SJSA1 (cell line): ENCODE data around the gene NRK. TPM values are rescaled to one million over a fixed set of nuclear protein-coding genes. Genes with fewer than 3 reads are reported as not detected.
"Not testable (repeated sequence)": the region's sequence is repeated elsewhere in the genome, so short reads cannot be mapped to it uniquely, and the experiment has no call there.

Experiments
- DNase-seq, 2 experiments: peaks; one replicate each; pipeline ENCODE4 v3.0.0-alpha.2; 2015 to 2020; ENCODE audit warnings: low spot score in 2 of 2, low read depth in 1 of 2
- H3K27ac ChIP-seq: fragments of 250-450 bp; sonication (Bioruptor Pico); 2 replicates; pipeline ENCODE4 v1.5.1; 2020; ENCODE audit warnings: mild to moderate bottlenecking, moderate library complexity
- H3K27me3 ChIP-seq: fragments of 250-450 bp; sonication (Bioruptor Pico); replicated peaks from 2 replicates; pipeline ENCODE4 v1.5.1; 2020; ENCODE audit warnings: mild to moderate bottlenecking, moderate library complexity
- H3K36me3 ChIP-seq: fragments of 250-450 bp; sonication (Bioruptor Pico); 2 replicates; pipeline ENCODE4 v1.5.1; 2020; ENCODE audit warnings: mild to moderate bottlenecking
- H3K4me1 ChIP-seq: fragments of 250-450 bp; sonication (Bioruptor Pico); replicated peaks from 2 replicates; pipeline ENCODE4 v1.6.1; 2021; ENCODE audit warnings: mild to moderate bottlenecking
- H3K4me3 ChIP-seq: fragments of 250-450 bp; sonication (Bioruptor Pico); 2 replicates; pipeline ENCODE4 v1.5.1; 2020; ENCODE audit warnings: mild to moderate bottlenecking
- H3K9me3 ChIP-seq: fragments of 250-450 bp; sonication (Bioruptor Pico); replicated peaks from 2 replicates; pipeline ENCODE4 v1.5.1; 2020; ENCODE audit warnings: mild to moderate bottlenecking
- total RNA-seq: library from RNA; depleted of rRNA; stranded (reverse); fragments of >200 nt; shearing (Covaris generic); gene quantifications from 2 replicates; pipeline ENCODE4 v1.2.3, GENCODE V29; 2014; rRNA removed

NRK gene, protein sequence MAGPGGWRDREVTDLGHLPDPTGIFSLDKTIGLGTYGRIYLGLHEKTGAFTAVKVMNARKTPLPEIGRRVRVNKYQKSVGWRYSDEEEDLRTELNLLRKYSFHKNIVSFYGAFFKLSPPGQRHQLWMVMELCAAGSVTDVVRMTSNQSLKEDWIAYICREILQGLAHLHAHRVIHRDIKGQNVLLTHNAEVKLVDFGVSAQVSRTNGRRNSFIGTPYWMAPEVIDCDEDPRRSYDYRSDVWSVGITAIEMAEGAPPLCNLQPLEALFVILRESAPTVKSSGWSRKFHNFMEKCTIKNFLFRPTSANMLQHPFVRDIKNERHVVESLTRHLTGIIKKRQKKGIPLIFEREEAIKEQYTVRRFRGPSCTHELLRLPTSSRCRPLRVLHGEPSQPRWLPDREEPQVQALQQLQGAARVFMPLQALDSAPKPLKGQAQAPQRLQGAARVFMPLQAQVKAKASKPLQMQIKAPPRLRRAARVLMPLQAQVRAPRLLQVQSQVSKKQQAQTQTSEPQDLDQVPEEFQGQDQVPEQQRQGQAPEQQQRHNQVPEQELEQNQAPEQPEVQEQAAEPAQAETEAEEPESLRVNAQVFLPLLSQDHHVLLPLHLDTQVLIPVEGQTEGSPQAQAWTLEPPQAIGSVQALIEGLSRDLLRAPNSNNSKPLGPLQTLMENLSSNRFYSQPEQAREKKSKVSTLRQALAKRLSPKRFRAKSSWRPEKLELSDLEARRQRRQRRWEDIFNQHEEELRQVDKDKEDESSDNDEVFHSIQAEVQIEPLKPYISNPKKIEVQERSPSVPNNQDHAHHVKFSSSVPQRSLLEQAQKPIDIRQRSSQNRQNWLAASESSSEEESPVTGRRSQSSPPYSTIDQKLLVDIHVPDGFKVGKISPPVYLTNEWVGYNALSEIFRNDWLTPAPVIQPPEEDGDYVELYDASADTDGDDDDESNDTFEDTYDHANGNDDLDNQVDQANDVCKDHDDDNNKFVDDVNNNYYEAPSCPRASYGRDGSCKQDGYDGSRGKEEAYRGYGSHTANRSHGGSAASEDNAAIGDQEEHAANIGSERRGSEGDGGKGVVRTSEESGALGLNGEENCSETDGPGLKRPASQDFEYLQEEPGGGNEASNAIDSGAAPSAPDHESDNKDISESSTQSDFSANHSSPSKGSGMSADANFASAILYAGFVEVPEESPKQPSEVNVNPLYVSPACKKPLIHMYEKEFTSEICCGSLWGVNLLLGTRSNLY (N-terminal part only)
- total RNA-seq: not detected in 2 replicates

DNA sequence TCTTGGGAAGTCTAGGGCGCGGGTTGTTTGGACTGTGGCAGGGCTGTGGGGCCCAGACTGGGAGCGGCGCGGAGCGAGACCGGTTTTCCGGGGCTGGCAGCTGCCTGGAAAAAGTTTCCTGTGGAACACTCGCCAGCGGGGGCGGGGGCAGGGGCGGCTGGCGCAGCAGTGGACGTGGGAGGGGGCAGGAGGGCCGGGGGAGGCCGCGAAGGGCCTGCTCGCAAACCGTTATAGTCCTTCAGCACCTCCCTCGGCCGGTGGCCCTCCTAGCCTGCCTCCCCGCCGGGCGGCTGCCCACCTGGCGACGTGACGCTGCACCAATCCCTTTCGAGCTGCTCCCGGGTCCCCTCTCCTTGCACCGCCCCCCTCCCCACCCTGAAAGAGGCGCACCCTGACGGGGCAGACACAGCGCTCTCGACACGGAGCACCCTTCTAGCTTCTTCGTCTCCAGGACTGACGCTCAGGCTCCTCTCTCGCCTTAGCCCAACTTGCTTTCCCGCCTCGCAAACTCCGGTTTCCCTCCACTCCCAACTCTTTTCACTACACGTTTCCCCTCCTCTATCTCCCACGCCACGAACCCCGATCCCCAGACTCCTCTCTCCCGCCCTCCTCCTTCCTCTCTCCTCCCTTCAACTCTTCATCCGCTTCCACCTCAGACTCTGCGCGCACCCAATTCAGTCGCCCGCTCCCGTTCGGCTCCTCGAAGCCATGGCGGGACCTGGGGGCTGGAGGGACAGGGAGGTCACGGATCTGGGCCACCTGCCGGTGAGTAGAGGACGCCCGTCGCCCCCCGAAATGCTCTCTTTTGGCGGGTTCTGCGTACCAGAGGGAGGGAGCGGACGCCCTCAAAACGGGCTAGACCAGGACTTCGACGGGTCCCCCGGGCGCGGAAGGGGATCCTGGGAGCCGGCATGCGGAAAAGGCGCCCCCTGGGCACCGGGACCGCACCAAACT, at the start of gene NRK:
Gene NRK (plus strand): TSS at position 402 of the 954 bp plus-strand sequence. CDS start 307 bp downstream, at position 709.
- Histone ChIP-seq H3K9me3 (no peaks in the 10 kb centered on the region), H3K27me3 (no peaks in the 10 kb centered on the region), H3K36me3 (no peaks in the 10 kb centered on the region), H3K4me1 (no peaks in the 10 kb centered on the region), H3K27ac (no peak within 1 kb of the TSS), H3K4me3 (no peak within 1 kb of the TSS)
- DNase-seq: no peak

DNA sequence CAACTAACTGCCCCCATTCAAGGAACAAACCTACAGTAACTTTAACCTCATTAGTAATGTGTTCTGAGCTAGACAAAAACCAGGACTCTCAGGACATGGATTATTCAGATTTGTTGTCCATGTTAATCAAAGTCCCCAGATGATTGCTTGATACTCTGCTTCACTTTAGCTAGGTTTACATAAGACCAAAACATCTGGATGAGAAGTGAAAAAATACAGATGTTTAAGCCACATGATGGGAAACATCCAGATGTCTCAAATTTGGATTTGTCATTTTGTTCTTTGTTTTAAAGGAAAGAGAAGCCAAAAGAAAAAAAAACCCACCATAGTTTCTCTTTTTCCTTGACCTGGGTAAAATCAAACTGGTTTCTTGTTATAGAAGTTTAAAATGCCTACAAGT, 48.5 kb upstream of the NRK start:
- no peak for DNase-seq
- no peaks in the 10 kb centered on the region for H3K9me3 ChIP-seq
- no peaks in the 10 kb centered on the region for H3K36me3 ChIP-seq
- H3K27me3 ChIP-seq: no peaks in the 10 kb centered on the region
- H3K27ac ChIP-seq: no peak overlapping the region
- no peak overlapping the region for H3K4me3 ChIP-seq
- H3K4me1 ChIP-seq: no peaks in the 10 kb centered on the region

DNA sequence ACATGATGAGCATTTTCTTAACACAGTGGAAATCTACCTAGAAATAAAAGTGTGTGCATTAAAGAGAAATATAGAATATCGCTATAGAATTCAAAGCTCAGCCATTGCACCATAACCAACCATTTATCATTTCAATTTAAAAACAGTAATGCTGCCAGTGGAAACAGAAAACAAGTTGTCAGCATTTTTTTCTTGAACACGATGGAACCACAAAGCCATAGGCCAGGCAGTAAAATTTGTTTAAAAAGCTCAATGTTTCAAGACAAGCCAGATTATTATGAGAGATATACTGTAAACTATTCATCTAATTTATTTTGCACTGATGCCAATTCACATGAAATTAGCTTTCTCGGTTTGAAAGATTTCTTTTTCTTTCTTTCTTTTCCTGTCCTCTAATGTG, 46.7 kb upstream of the NRK start:
- Histone ChIP-seq H3K27ac (no peak overlapping the region), H3K36me3 (no peaks in the 10 kb centered on the region), H3K4me1 (no peaks in the 10 kb centered on the region), H3K4me3 (no peak overlapping the region), H3K9me3 (no peaks in the 10 kb centered on the region), H3K27me3 (no peaks in the 10 kb centered on the region)
- no peak for DNase-seq

DNA sequence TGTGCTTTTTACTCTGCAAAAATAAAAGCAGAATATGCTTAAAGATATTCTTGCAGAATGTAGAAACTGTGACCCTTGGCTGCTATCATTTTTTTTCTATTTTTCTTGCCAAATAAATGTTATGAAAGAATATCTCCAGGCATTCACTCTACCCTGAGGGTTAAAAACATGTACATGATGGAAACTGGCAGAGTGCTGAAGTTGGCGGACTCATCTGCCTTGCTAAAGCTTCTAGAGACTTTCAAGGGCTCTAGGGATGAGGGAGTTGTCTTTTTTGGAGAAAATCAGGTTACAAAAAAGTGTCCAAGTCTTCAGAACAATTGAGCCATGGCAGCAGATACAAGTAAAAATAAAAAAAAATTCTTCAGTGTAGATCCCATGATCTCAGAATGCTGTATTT, 40.5 kb upstream of the NRK start:
- Histone ChIP-seq H3K4me1 (no peaks in the 10 kb centered on the region), H3K27ac (no peak overlapping the region), H3K36me3 (no peaks in the 10 kb centered on the region), H3K4me3 (no peak overlapping the region), H3K27me3 (no peaks in the 10 kb centered on the region), H3K9me3 (no peaks in the 10 kb centered on the region)
- no peak for DNase-seq

DNA sequence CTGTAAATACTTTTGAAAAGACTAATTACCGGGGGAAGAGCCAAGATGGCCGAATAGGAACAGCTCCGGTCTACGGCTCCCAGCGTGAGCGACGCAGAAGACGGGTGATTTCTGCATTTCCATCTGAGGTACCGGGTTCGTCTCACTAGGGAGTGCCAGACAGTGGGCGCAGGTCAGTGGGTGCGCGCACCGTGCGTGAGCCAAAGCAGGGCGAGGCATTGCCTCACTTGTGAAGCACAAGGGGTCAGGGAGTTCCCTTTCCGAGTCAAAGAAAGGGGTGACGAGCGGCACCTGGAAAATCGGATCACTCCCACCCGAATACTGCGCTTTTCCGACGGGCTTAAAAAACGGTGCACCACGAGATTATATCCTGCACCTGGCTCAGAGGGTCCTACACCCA, 25.5 kb upstream of the NRK start:
- H3K27me3 ChIP-seq, H3K9me3 ChIP-seq, H3K4me1 ChIP-seq, H3K27ac ChIP-seq, H3K4me3 ChIP-seq, H3K36me3 ChIP-seq, DNase-seq: not testable (repeated sequence)

DNA sequence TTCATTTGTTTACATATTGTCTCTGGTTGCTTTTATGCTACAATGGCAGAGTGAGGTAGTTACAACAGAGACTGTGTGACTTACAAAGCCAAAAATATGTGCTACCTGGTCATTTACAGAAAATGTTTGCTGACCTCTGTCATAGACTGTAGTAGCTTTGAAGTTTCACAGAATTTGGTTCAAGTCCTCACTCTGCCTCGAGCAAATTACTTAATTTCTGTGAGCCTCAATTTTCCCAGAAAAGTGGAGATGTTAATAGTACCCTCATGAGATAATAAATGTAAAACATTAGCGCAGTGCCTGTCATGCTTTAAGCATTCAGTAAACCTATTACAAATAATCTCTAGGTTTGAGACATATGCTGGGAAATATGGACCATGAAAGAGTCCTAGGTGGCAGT, 18.4 kb upstream of the NRK start:
- no peaks in the 10 kb centered on the region for H3K27me3 ChIP-seq
- no peaks in the 10 kb centered on the region for H3K4me1 ChIP-seq
- H3K27ac ChIP-seq: no peak overlapping the region
- DNase-seq: no peak
- H3K36me3 ChIP-seq: no peaks in the 10 kb centered on the region
- H3K9me3 ChIP-seq: no peaks in the 10 kb centered on the region
- no peak overlapping the region for H3K4me3 ChIP-seq

DNA sequence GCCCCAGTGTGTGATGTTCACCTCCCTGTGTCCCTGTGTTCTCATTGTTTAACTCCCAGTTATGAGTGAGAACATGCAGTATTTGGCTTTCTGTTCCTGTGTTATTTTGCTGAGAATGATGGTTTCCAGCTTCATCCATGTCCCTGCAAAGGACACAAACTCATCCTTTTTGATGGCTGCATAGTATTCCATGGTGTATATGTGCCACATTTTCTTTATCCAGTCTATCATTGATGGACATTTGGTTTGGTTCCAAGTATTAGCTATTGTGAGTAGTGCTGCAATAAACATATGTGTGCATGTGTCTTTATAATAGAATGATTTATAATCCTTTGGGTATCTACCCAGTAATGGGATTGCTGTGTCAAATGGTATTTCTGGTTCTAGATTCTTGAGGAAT, 16.7 kb upstream of the NRK start:
- DNase-seq, H3K27ac ChIP-seq, H3K4me1 ChIP-seq, H3K9me3 ChIP-seq, H3K36me3 ChIP-seq, H3K4me3 ChIP-seq, H3K27me3 ChIP-seq: not testable (repeated sequence)

DNA sequence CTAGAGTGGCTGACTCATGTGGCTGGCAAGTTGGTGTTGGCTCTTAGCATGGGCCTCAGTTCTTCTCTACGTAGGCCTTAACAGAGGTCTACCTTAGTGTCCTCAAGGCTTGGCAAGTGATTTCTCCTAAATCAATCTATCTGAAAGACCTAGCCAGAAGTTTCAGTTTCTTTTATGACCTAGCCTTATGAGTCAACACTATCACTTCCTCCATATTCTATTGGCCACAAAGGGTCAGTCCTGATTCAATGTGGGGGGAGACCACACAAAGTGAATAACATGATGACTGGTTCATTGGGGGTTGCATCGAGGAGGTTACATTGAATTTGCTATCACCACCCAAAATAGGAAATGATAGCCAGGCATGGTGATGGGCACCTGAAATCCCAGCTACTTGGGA, 5.8 kb upstream of the NRK start:
- no peaks in the 10 kb centered on the region for H3K36me3 ChIP-seq
- H3K4me3 ChIP-seq: no peak overlapping the region
- no peaks in the 10 kb centered on the region for H3K27me3 ChIP-seq
- DNase-seq: no peak
- H3K9me3 ChIP-seq: no peaks in the 10 kb centered on the region
- no peak overlapping the region for H3K27ac ChIP-seq
- H3K4me1 ChIP-seq: no peaks in the 10 kb centered on the region

DNA sequence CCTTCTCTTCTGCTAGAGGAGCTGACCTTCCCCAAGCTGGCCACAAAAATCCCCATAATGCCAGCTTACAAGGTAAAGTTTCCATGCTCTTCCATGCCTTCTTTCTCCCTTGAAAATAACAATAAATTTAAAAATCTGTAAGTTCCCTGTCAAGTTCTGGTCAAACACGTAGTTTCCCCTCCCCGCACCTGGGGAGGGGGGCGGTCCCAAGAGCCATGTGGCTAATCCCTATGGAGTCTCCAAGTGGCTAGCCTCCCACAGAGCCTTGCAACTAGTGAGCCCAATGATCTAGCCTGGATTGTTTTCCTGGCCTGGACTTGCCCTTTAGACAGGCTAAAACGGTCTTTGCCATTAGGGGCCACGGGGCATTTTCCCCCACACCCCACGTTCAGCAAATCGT, 2.1 kb upstream of the NRK start:
- H3K27ac ChIP-seq: no peak overlapping the region
- no peaks in the 10 kb centered on the region for H3K36me3 ChIP-seq
- no peaks in the 10 kb centered on the region for H3K27me3 ChIP-seq
- DNase-seq: no peak
- H3K4me3 ChIP-seq: no peak overlapping the region
- no peaks in the 10 kb centered on the region for H3K9me3 ChIP-seq
- no peaks in the 10 kb centered on the region for H3K4me1 ChIP-seq

DNA sequence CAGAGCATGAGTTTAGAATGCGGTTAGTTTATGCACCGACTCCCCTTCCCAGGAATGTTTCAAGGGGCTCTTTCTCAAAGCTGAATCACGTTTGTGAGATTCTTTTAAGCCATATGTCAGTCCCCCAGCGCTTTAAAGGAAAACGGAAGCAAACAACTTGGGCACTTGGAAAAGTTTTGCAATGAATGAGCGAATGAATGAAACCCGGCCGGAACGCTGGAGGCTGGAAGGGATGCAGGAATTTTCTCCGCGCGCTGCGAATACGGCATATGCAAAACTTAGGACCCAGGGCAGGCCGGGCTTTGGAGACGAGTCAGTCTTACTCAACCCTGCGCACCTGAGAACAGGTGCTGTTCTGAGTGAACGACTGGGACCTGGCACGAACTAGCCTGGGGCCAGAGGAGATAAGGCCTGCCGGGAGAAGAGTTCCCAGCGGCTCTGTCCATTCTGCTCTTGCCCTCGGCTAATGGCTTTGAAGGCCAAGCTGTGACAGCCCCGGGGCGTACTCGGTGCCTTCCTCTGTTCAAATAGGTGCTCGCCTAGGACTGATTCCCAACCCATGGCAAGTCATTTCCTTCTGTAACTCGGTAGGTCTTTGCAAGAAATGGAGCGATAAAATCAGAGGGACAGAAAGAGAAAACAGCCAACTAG, 743 bp upstream of the NRK start:
- Histone ChIP-seq H3K9me3 (no peaks in the 10 kb centered on the region), H3K36me3 (no peaks in the 10 kb centered on the region), H3K4me1 (no peaks in the 10 kb centered on the region), H3K27me3 (no peaks in the 10 kb centered on the region), H3K27ac (no peak overlapping the region), H3K4me3 (no peak overlapping the region)
- no peak for DNase-seq

DNA sequence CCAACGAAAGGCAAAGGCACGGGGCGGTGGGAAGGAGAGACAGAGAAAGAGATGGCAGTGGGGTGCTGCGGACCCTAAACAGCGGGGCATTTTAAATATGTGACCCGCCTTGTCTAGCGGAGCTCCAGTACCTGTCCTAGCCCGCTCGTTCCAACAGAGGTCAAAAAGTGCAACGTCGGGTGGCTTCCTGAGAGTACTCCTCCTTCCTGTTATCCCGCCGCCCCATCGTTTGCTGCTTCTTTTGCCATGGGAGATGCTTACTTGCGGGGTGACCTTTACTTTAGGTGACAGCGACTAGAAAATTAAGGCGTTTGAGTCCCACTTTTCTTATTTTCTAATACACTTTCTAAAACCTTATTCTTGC, 735 bp downstream of the NRK start:
- no peaks in the 10 kb centered on the region for H3K36me3 ChIP-seq
- no peaks in the 10 kb centered on the region for H3K27me3 ChIP-seq
- H3K27ac ChIP-seq: no peak overlapping the region

DNA sequence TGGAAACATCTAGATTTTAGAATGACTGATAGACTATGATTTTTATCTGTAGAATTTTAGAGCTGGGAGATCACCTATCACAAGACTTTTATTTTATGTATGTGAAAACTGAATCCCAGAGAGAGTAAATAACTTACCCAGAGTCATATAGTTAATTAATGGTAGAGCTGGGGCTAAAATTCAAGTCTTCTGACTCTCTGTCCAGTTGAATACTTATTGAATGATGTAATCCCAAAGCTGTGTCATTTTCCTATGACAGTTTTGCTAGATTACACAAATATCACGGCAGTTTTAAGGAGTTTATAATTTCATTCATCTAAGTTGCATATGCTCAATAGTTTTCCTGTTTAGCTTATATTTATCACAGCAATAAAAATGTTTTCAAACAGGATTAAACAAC, 6.7 kb downstream of the NRK start:
- Histone ChIP-seq H3K27ac (no peak overlapping the region), H3K4me3 (no peak overlapping the region), H3K4me1 (no peaks in the 10 kb centered on the region), H3K27me3 (no peaks in the 10 kb centered on the region), H3K36me3 (no peaks in the 10 kb centered on the region), H3K9me3 (no peaks in the 10 kb centered on the region)
- DNase-seq: no peak

More for the DNA sequence above, 735 bp downstream of the NRK start:
- no peak for DNase-seq
- Histone ChIP-seq H3K4me3 (no peak overlapping the region), H3K9me3 (no peaks in the 10 kb centered on the region), H3K4me1 (no peaks in the 10 kb centered on the region)
